HL-60 (cell line): Measurements from ENCODE around the gene PCDHGB6.

Experiments
- CTCF ChIP-seq: IDR thresholded peaks from one replicate; pipeline ENCODE4 v1.5.1; 2011; ENCODE audit warnings: low read length, control low read depth, inconsistent platforms; ENCODE audit not compliant: insufficient read depth
- POLR2AphosphoS5 ChIP-seq: IDR thresholded peaks from 2 replicates; pipeline ENCODE4 v1.6.1; 2012; ENCODE audit warnings: low read depth
- SPI1 ChIP-seq: IDR thresholded peaks from 2 replicates; pipeline ENCODE4 v1.6.1; 2012; ENCODE audit warnings: low read depth, mild to moderate bottlenecking, borderline replicate concordance

- no peak for TF ChIP-seq CTCF
- no peak for TF ChIP-seq SPI1
- no peak for TF ChIP-seq POLR2AphosphoS5
Observed at GRCh38 chr5:141366016-141366896, 41.6 kb upstream of the PCDHGB6 start.
